Smooth muscle cell of the brain vasculature (primary cell): Measurements from ENCODE around the gene FAM131C.
"Not testable (repeated sequence)": the region's sequence is repeated elsewhere in the genome, so short reads cannot be mapped to it uniquely, and the experiment has no call there.

Source experiments
- DNase-seq: peaks from one replicate; pipeline ENCODE4 v3.0.0-alpha.2; 2012; ENCODE audit warnings: low read depth, low spot score

The FAM131C gene

DNA sequence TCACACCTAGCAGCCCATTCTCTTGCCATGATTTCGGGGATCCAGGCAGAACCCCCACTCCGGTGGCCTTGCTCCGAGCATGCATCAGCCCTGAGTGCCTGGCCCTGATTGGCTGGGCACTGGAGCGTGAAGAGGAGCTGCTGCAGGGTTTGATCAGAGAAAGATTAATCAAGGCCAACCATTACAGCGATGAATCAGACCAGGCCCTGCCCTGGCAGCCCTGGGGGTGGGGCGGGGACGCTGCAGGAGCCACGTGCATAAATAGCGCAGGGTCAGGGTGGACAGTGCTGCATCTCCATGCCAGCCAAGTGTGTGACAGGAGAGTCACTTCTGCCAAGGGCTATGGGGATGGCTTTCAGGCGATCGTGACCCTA lies 3.4 kb upstream of the FAM131C start:
- no peak for DNase-seq

DNA sequence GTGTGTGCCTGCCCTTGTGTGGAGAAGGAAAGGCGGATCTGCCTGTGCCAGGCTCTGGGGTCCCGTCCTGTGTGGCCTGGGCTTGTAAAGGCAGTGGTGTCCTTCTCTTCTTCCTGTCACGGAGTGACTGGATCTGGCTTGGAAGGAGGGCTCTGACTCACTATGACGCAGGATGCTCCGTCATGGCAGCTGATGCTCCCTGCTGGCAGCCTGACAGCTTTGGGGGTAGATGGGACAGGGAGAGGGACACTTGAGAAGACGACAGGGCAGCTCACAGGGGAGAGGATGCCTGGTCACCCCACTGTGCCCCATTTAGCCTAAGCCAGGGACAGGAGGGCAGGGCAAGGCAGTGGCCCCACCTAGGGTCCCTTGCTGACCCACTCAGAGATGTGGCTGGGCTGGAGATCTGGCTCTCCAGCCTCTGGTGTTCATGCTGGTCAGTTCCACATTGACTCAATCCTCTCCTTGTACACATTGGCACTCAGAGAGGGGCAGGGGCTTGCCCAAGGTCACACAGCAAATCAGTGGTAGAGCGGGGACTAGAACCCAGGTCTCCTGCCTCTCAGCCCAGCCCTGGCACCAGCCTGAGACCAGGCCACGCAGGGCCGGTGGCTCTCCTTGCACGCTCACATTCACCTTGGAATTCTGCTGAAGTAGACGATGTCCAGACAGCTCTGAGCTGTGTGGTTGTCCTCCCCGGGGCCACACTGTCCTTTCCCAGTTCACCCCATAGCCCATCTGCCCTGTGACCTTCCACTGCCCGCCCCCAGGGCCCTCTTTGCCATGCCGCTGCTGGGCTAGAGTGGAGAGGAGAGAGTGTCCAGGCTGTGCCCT lies 2.8 kb upstream of the FAM131C start:
- DNase-seq: peak; percentile 39

DNA sequence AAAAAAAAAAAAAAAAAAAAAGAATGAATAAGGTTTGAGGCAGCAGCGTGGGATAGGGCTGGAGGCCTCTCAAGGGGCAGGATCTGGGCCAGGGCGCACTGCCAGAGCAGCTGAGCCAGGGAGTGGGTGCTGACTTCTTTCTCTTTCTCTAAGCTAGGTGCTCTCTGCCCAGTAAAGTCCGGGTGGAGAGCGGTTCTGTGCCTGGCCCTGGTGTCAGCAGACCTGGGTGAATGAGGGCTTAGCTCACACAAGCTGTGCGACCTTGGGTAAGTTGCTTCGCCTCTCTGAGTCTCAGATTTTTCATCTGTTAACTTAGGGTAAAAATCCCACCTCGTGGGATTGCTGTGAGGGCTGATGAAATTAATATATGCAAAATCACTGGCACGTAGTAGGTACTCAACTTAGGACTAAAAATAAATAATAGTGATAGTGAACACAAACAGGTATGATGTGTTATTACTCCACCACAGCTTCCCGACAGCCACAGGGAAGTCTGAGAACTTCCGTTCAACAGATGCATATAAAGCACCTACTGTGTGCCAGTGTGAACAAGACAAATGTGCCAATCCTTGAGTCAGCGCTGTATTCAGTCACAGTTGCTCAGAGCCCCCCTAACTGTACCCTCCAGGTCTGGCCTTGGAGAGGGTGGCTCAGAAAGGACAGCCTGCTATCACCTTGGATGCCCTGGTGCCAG lies 2.0 kb upstream of the FAM131C start:
- DNase-seq: no peak

DNA sequence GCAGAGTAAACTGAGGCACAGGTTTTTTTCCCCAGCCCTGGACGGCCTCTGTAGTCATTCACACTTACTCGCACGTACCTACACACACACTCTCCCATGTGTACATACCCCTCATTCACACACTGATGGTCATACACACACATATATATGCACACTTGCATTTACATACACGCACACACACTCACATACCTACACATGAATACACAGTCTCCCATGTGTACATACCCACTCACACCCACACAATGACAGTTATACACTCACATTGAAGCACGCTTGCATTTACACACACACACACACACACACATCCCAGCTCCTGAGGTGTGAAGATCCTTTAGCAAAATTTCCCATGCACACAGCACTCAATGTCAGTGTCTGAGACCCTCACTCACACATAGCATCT lies 766 bp upstream of the FAM131C start:
- DNase-seq: no peak

DNA sequence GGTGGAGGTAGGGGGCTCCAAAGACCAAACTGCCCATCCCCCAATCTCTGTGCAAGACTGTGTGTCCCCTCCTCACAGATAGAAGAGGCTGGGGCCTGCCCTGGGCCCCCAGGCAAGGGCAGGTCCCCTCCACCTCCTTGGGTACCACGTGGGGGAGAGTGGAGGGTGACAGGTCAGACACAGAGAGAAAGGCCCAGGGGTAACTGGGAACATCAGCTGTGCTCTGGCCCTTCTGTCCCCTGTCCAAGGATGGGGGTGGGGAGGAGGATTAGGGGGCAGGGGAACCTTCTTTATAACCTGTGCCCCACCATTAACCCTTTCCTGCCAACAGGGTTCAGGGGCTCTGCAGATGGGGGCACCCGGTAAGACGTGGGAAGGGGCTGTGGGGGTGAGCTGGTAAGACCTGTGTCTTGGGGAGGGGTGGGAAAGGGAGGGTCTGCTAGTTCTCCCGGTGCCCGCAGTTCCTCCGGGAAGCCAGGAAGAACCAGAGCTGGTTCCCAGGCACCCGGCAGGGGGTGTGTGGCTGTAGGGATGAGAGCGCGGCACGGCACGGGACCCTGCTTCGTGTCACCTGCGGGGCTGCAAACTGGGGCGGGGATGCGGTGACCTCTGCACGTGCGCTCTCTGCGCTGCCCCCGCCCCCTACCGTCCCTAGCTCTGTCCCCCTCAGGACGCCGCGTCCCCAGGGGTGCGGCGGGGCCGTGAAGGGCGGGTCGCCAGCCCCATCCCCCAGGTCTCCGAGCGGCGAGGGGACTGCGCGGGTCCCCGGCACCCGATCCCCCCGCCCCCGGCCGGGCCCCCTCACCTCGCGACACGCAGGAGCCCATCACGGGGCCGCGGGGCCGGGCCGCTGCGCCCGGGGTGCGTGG lies 601 bp downstream of the FAM131C start:
- no peak for DNase-seq

DNA sequence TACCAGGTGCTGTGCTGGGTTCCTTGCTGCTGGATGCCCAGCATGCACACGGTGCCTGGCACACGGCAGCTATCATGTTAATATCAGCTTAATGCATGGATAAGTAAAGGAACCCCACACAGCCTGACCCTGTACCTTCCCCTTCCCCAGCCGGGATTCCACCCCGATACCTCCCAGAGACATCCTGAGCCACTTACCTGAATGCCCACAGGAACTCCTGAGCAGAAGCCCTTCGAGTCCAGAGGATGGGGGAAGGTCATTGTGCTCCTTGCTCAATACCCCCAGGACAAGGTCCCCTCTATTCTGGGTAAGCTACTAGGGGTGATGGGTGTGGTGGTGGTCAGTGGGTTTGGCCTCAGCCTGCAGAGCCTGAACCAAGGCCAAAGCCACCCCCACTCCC lies 1.4 kb downstream of the FAM131C start:
- no peak for DNase-seq

DNA sequence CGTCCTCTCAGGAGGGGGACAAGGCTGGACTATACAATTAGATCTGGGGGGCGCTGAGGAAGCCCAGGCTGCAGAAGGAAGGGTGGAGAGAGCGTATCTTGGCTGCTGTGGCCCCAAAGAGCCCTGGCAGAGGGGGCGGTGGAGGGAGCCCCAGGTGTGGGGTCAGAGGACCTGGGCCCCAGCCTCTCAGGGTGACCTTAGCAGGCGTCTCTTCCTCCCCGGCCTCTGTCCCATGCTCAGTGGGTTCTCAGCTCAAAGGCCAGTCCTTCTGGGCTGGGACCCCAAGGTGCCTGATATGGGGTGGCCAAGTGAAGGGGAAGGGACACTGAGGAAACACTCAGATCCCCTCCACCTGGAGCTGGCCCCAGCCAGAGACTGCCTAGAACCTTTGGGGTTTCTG lies 1.8 kb downstream of the FAM131C start:
- DNase-seq: no peak

DNA sequence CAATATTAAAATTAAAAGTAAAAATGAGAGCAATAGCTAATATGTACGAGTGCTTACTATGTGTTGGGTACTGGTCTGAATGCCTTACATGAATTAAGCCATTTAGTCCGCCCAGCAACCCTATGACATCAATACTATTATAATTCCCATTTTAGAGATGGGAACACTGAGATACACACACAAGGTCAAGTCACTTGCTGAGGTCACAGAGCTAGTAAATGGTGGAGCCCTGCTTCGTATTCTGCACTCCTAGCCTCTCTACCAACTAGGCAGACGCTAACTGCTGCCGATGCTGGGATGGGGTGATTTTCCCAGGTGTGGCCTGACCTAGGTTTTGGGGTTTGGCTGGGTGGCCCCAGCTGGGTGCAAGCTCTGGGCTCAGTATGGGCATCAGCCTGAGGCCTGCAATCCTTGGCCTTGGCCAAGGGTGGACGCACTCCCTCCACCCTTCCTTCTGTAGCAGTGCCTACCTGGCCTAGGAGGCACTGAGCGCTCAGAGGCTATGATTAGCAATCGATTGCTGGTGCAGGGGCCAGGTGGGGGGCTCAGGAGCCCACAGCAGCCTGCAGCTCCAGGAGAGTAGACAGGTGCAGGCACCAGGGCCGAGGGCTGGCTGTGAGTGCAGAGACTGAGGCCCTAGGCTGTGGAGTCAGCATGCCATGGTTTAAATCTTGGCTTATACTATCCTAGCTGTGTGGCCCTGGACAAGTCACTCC lies 2.7 kb downstream of the FAM131C start:
- DNase-seq: no peak

DNA sequence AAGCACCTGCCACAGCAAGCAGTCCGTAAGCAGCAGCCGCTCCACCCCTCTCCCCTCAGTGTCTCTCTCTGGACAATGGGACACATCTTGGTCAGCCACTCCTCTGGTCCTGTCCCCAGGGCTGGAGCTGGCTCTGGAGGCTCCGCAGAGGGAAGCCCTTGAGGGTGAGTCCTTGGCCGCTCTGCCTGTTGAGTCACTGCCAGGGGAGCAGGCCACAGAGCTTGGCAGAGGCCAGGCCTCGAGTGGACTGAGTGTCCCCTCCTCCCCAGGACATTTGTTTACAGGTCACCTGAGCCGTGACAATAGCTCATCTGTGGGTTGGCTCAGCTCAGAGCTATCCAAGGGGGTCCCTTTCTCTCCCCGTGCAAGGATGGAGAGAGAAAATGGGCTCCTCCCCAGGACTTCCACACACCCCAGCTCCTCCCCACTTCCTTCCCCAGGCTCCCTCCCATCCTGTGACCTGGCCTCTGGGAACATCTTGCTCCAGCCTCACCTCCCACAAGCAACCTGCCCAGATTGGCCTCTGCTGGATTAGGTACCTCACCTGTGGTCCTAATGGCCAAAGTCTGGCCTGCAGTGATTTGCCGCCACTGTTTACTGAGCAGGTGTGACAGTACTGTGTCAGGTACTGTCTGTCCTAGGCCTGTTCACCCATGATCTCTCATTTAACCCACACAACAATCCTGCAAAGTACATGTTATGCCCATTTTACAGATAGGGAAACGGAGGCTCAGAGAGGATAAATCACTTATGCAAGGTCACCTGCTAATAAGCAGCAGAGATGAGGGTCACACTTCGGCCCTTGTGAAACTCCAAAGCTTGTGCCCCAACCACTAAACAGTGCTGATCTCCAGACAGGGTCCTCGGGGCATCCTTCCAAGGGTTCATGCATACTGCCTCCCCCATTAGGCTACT lies 4.8 kb downstream of the FAM131C start:
- DNase-seq: no peak

DNA sequence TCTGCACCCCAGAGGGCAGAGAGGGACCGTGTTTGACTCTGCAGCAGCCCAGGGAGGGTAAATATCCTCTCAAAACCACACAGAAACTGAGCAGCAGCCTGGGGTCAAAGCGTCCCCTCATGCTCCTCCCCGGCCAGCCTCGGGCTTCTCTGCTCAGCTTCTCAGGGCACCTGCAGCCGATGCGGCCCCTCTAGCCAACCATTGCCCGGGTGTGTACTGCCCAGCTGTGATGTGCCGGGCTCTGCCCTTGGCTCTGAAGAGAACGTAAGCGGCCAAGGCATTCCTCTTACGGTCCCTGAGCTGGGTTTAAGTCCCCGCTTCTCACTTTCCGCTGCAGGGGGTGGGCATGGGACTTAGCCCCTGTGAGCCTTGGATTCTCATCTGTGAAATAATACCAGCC lies 5.5 kb downstream of the FAM131C start:
- no peak for DNase-seq

DNA sequence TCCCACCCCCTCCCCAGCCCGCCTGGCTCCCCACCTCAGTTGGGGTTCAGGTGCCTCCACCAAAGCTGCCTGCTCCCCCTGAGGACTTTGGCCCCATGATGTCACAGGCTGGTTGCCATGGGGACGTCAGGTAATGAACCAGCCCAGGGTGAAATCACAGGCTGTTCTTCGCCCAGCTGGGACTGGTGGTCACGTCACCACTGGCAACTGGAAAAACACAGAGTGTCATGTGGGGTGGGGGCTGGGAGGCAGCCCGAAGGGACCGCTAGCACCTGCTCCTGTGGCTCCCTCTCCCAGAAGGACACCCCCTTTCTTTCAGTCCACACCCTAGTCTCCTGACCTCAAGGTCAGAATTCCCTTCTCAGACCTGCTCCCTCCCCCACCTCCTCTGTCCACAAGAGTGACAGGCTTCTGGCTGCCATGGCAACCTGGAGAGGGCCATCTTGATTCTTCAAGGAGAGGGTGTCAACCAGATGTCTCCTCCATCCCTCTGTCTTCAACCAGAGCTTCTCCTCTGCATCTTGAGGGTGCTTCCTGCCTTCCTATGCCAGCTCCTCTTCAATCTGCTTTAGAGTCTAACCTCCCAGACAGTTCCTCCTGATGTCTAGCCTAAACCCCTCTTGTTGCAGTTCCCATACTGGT lies 6.2 kb downstream of the FAM131C start:
- DNase-seq: no peak

DNA sequence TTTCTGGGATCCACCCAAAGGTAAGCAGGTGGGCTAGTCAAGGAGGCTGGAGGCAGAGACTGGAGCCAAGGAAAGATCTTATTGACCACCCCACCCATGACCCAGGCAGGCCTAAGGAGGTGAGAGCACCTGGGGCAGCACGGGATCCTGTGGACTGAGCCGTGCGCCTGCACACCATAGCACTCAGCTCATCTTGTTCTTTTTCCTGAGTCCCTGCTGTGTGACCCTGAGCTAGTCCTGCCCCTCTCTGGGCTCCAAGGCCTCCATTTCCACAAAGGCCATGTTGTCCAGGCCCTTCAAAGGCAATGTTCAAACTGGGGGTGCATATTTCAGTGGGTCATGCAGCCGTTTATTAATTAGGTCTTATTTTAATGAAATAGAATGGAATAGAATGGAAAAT lies 7.2 kb downstream of the FAM131C start:
- no peak for DNase-seq

DNA sequence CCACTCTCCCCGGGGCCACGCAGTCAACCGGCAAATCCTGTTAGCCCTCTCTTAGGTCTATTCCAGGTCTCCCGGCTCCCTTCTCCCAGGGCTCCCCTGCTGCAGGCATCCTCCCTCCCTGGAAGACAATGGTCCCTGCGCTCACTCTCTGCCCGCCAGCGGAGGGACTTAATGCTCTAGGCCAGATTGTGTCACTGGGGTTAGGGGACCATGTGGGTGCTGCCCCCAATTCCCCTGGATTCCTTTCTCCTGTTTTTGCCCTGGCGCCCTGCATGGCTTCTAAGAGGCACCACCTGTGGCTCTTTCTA lies 8.2 kb downstream of the FAM131C start:
- no peak for DNase-seq

DNA sequence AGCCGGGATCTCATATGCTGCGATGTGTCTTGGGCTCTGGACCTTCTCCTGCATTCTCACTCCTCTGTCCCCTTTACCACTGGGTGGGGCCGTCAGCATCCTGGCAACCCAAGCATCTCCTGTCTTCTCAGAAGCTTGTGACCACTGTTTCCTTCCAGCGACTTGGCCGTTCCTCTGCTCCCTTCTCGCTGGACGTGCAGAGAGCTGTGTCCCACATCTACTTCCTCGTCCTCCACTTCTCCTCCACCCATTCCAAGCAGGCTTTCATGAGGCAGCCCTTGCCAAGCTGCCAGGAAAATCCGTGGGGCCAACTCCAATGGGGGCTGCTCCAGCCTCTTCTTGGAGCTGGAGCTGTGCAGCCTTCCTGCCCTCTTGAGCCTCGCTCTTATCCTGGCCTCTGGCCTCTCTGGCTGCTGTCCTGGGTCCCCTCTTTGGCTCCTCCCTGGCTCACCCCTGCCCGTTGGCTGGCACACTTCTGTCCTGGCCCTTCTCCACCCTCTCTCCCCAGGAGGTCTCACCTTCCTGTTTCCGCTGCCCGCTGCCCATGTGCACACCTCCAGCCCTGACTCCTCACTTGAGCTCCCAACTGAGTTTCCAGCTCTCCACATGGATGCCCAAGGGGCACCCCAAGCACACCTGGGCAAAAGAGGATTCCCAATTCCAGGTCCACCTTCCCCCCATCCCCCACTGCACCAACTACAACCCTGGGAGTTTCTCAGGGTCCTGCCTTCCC lies 8.7 kb downstream of the FAM131C start:
- DNase-seq: no peak

DNA sequence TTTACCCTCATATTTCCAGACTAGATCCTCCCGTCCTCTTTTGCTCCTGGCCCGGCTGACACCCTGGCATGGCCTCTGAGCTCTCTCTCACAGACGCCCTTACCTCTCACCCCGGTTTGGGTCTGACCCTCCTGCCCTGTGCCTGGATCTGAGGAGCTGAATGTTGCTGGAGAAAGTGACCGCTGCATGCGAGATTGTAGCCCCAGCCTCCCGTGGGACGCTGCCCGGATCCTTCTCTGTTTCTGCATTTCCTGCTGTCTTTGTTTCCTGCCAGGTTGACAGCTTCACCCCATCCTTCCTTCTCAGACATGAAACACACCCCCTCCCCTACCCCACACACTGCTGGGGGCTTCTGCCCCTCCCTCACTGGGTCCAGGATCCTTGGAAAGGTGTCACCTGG lies 9.5 kb downstream of the FAM131C start:
- no peak for DNase-seq

DNA sequence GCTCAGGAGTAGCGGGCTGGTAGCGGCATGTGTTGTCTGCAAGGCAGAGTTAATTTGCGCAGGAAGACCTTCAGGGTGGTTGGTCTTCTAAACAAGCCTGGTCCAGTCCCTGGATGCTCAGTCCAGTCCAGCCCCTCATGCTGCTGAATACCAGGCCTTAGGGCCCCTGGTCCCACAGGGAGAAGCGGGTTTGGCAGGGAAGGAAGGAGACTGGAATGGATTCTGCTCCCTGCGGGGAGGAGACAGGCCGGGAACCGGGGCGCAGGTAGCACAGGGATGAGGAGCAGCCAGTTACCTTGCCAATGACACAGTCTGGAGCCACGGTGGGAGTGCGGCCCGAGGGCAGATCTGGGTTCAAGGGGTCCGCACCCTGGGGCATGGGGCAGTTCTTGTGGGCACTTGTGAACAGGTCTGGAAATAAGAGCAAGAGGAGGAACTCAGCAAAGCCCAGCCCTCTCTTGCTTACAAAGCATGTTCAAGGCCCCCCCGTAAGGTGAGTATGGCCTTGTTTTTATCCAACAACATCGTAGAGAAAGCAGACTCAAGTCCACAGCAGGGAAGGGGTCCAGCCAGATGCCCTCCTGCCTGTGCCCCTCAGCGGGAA lies 10.1 kb downstream of the FAM131C start:
- DNase-seq: no peak

DNA sequence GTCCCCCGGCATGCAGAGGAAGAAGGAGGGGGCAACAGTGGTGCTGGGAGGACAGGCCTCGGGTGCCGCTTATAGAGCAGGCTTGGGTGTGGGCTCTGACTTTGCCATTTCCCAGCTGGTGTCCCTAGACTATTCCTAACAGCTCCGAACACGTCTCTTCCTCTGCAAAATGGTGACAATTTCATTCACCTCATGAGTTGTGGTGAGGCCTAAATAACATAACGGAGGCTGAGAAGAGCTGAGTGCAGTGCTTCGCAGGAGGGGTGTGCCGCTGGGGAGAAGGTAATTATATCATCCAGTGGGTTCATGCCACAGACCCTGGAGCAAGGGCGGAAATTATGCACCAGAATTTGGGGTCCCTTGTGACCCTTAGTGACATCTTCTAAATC lies 10.8 kb downstream of the FAM131C start:
- not testable (repeated sequence) for DNase-seq

DNA sequence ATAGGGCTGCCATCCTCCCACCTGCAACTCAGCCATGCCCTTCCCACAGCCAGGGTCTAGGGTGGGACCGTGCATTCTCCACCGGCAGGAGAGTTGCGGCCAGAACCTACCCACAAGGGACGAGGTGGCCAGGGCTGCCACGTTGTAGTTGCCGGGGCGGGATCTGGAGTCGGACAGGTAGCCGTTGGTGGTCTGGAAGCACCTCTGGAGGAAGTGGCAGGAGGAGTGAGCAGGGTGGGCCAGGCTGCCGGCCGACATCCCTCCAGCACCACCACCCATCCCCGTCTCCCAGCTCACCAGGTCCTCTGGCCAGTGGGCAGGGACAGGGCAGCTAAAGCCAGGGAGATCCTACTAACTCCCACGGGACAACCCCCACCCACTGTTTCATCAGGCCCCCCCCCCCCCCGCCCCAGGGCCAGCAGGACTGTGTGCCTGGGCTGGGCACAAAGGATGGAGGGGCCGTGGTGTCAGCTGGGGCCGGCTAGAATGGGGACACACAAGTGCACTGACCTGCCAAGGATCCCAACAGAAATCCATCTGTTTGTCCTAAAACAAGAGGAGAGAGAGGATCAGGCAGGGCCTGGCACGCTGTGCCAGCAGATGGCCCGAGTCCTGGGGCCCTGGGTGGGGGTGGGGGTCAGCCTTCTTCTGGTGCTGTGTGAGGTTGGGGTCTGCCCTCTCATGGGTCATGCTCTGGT lies 11.3 kb downstream of the FAM131C start:
- not testable (repeated sequence) for DNase-seq

DNA sequence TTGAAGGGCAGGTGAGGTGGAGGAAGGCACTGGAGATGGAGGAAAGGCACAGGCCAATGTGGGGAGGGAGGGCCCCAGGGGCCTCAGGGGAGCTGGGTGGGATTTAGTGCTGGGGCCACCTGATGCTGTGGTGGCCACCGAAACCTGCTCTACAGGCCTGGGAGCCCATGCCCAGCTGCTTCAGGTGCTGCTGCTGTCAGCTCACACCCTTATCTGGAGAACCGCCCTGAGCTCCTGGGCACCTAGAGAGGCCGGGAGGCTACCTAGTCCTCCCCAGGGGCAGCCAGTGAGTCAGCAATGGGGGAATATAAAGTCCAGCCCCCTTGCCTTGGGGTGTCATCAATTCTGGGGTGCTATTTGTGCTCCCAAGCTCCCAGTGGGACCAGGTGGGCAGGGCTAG lies 12.2 kb downstream of the FAM131C start:
- no peak for DNase-seq
